GM23338 (cell line): ENCODE measurements around the gene SRPK1. TPM values are rescaled to one million over a fixed set of nuclear protein-coding genes. Genes with fewer than 3 reads are reported as not detected.
A peak's percentile ranks its signal among the peaks of the same experiment; 100 is the strongest.

ENCODE experiments used
- ATAC-seq: fragments of 200-7000 bp; cut with Tn5 transposase; 3 replicates; pipeline ENCODE4 v1.9.1; 2020
- DNase-seq: peaks from one replicate; pipeline ENCODE4 v3.0.0-alpha.2; 2015; ENCODE audit warnings: low spot score
- H2AFZ ChIP-seq: fragments of 200-600 bp; sonication (generic); 2 replicates; pipeline ENCODE4 v1.8.0; 2016; ENCODE audit warnings: antibody characterized with exemption, mild to moderate bottlenecking, moderate library complexity
- H3F3A ChIP-seq: fragments of 200-600 bp; sonication (generic); replicated peaks from 2 replicates; pipeline ENCODE4 v1.8.0; 2017; ENCODE audit warnings: antibody characterized with exemption, mixed run types, low read depth
- H3K27ac ChIP-seq: fragments of 200-600 bp; sonication (generic); 2 replicates; pipeline ENCODE4 v1.6.1; 2016; ENCODE audit warnings: low read depth
- H3K27me3 ChIP-seq: fragments of 200-600 bp; sonication (generic); 2 replicates; pipeline ENCODE4 v1.8.0; 2016; ENCODE audit warnings: mild to moderate bottlenecking, mixed run types, moderate library complexity; ENCODE audit not compliant: insufficient read depth
- H3K36me3 ChIP-seq: fragments of 200-600 bp; sonication (generic); 2 replicates; pipeline ENCODE4 v1.8.0; 2016; ENCODE audit warnings: mild to moderate bottlenecking; ENCODE audit not compliant: insufficient read depth
- H3K4me1 ChIP-seq: fragments of 200-600 bp; sonication (generic); 2 replicates; pipeline ENCODE4 v1.8.0; 2016; ENCODE audit warnings: mild to moderate bottlenecking, moderate library complexity; ENCODE audit not compliant: insufficient read depth
- H3K4me2 ChIP-seq: fragments of 200-600 bp; sonication (generic); 2 replicates; pipeline ENCODE4 v1.7.1; 2017; ENCODE audit warnings: mixed run types
- H3K4me3 ChIP-seq: fragments of 200-600 bp; sonication (generic); 2 replicates; pipeline ENCODE4 v1.6.1; 2016; ENCODE audit warnings: mixed run types
- H3K79me2 ChIP-seq: fragments of 200-600 bp; sonication (generic); replicated peaks from 2 replicates; pipeline ENCODE4 v1.8.0; 2017; ENCODE audit warnings: mild to moderate bottlenecking; ENCODE audit not compliant: insufficient read depth
- H3K9me2 ChIP-seq: fragments of 200-600 bp; sonication (generic); 2 replicates; pipeline ENCODE4 v1.8.0; 2017; ENCODE audit not compliant: insufficient read depth
- H4K20me1 ChIP-seq: fragments of 200-600 bp; sonication (generic); replicated peaks from 2 replicates; pipeline ENCODE4 v1.8.0; 2017; ENCODE audit warnings: mild to moderate bottlenecking; ENCODE audit not compliant: insufficient read depth
- H3K27ac Mint-ChIP-seq: 2 replicates; pipeline ENCODE4 v1.8.0; 2020; ENCODE audit warnings: inconsistent platforms, mild to moderate bottlenecking, moderate library complexity, mixed read lengths
- H3K27me3 Mint-ChIP-seq: 3 replicates; pipeline ENCODE4 v1.8.0; 2022; ENCODE audit warnings: low read depth, mild to moderate bottlenecking, moderate library complexity, mixed read lengths, inconsistent platforms; ENCODE audit not compliant: insufficient read depth, poor library complexity
- H3K36me3 Mint-ChIP-seq: 3 replicates; pipeline ENCODE4 v1.8.0; 2021; ENCODE audit warnings: low read depth, mild to moderate bottlenecking, inconsistent platforms, moderate library complexity, mixed read lengths
- H3K4me1 Mint-ChIP-seq: 3 replicates; pipeline ENCODE4 v1.8.0; 2020; ENCODE audit warnings: mild to moderate bottlenecking, inconsistent platforms, mixed read lengths
- H3K4me3 Mint-ChIP-seq: 3 replicates; pipeline ENCODE4 v1.8.0; 2021; ENCODE audit warnings: moderate library complexity, mild to moderate bottlenecking, inconsistent platforms, mixed read lengths
- H3K9me3 Mint-ChIP-seq: 3 replicates; pipeline ENCODE4 v1.8.0; 2020; ENCODE audit warnings: moderate library complexity, mild to moderate bottlenecking, inconsistent platforms, mixed read lengths
- CREB1 ChIP-seq: fragments of 250-450 bp; sonication (Bioruptor Pico); IDR thresholded peaks from 2 replicates; pipeline ENCODE4 v1.5.0; 2020; ENCODE audit warnings: low read depth, mild to moderate bottlenecking, moderate library complexity
- EZH2 ChIP-seq: fragments of 200-600 bp; sonication (generic); IDR thresholded peaks from one replicate; pipeline ENCODE4 v1.8.0; 2017; ENCODE audit warnings: antibody characterized with exemption, mild to moderate bottlenecking, low read depth; ENCODE audit not compliant: unreplicated experiment
- EZH2phosphoT487 ChIP-seq: fragments of 200-600 bp; sonication (generic); IDR thresholded peaks from one replicate; pipeline ENCODE4 v1.8.1; 2018; ENCODE audit warnings: antibody characterized with exemption; ENCODE audit not compliant: unreplicated experiment
- JUNB ChIP-seq: IDR thresholded peaks from one replicate; pipeline ENCODE4 v1.6.1; 2016; ENCODE audit warnings: antibody characterized with exemption; ENCODE audit not compliant: unreplicated experiment
- POLR2AphosphoS5 ChIP-seq: IDR thresholded peaks from 2 replicates; pipeline ENCODE4 v1.6.1; 2016; ENCODE audit warnings: antibody characterized with exemption, low read depth
- STAT1 ChIP-seq: IDR thresholded peaks from one replicate; pipeline ENCODE4 v1.6.1; 2016; ENCODE audit warnings: antibody characterized with exemption; ENCODE audit not compliant: unreplicated experiment
- ZNF114 ChIP-seq: fragments of 250-450 bp; sonication (Bioruptor Pico); IDR thresholded peaks from 2 replicates; pipeline ENCODE4 v1.5.0; 2020; ENCODE audit warnings: mild to moderate bottlenecking, moderate library complexity
- ZNF331 ChIP-seq: fragments of 250-450 bp; sonication (Bioruptor Pico); IDR thresholded peaks from 2 replicates; pipeline ENCODE4 v1.5.0; 2020; ENCODE audit warnings: low read depth, mild to moderate bottlenecking, moderate library complexity
- ZNF462 ChIP-seq: fragments of 250-450 bp; sonication (Bioruptor Pico); IDR thresholded peaks from 2 replicates; pipeline ENCODE4 v1.5.0; 2020; ENCODE audit warnings: mild to moderate bottlenecking, moderate library complexity
- polyA plus RNA-seq: library from polyadenylated mRNA; unstranded; fragments of >200 nt; fragmentation: Nextera tagmentation; extraction: Ambion mirVana; gene quantifications from 2 replicates; pipeline ENCODE4 v1.2.1, GENCODE V29; 2016
- total RNA-seq: library from RNA; depleted of rRNA; stranded (reverse); fragments of >200 nt; shearing (Covaris generic); gene quantifications from 2 replicates; pipeline ENCODE4 v1.2.3, GENCODE V29; 2014
- TF ChIP-seq, protein P1 (sequence below): IDR thresholded peaks from 2 replicates; pipeline ENCODE4 v1.6.1; 2016; ENCODE audit warnings: antibody characterized with exemption
- TF ChIP-seq, protein P2 (sequence below): IDR thresholded peaks from one replicate; pipeline ENCODE4 v1.6.1; 2018; ENCODE audit warnings: antibody characterized with exemption; ENCODE audit not compliant: unreplicated experiment

SRPK1 gene
- total and polyA plus RNA-seq, 2 experiments from 2014 or later = 175 to 202 TPM

DNA sequence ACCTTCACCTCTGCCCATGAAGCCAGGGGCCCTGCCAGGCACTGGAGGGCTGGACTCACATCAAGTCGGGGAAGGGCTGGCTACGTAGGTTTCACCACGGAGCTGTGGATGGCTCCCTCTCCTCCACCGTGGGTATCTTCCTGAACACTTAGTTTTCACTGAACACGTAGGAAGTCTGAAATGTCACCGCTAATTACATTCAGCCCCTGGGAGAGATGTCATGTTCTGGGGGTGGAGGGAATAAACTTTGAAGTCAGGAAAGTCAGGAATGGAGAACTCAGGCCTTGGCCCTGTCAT is 109.3 kb downstream of the SRPK1 start:
- H3K36me3 Mint-ChIP-seq = no peaks in the 10 kb centered on the region; the same call in 2 of the 3 replicates
- no peak overlapping the region for H3K27ac Mint-ChIP-seq
- H3K27me3 Mint-ChIP-seq = no peaks in the 10 kb centered on the region
- Histone ChIP-seq H3K4me2 (no peak overlapping the region), H3K36me3 (0 out of 2 replicates have a peak, but pooled peaks cover 1% of the 10 kb centered on the region), H4K20me1 (no peaks in the 10 kb centered on the region), H3K4me3 (no peak overlapping the region), H3K27me3 (no peaks in the 10 kb centered on the region), H3K9me2 (no peaks in the 10 kb centered on the region), H3F3A (no peaks in the 10 kb centered on the region), H3K79me2 (no peaks in the 10 kb centered on the region), H3K4me1 (peaks cover 5% of the 10 kb centered on the region; the same call in 1 of the 2 replicates), H2AFZ (0 out of 2 replicates have a peak overlapping the region, but pooled peaks have one; percentile 38), H3K27ac (no peak overlapping the region)
- H3K4me3 Mint-ChIP-seq = no peak overlapping the region
- ATAC-seq = no peak
- H3K4me1 Mint-ChIP-seq = peaks cover 7% of the 10 kb centered on the region
- H3K9me3 Mint-ChIP-seq = peaks cover 4% of the 10 kb centered on the region; the same call in 2 of the 3 replicates
- no peak for TF ChIP-seq JUNB
- TF ChIP-seq ZNF114 (CRISPR knock-in tag) = no peak
- TF ChIP-seq, protein P1, sequence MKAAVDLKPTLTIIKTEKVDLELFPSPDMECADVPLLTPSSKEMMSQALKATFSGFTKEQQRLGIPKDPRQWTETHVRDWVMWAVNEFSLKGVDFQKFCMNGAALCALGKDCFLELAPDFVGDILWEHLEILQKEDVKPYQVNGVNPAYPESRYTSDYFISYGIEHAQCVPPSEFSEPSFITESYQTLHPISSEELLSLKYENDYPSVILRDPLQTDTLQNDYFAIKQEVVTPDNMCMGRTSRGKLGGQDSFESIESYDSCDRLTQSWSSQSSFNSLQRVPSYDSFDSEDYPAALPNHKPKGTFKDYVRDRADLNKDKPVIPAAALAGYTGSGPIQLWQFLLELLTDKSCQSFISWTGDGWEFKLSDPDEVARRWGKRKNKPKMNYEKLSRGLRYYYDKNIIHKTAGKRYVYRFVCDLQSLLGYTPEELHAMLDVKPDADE = no peak
- no peak for TF ChIP-seq ZNF462 (CRISPR knock-in tag)
- no peak for TF ChIP-seq EZH2phosphoT487
- TF ChIP-seq CREB1 (CRISPR knock-in tag) = no peak
- no peak for TF ChIP-seq STAT1
- TF ChIP-seq ZNF331 (CRISPR knock-in tag) = no peak
- no peak for TF ChIP-seq EZH2
- TF ChIP-seq POLR2AphosphoS5 = no peak
- TF ChIP-seq, protein P2, sequence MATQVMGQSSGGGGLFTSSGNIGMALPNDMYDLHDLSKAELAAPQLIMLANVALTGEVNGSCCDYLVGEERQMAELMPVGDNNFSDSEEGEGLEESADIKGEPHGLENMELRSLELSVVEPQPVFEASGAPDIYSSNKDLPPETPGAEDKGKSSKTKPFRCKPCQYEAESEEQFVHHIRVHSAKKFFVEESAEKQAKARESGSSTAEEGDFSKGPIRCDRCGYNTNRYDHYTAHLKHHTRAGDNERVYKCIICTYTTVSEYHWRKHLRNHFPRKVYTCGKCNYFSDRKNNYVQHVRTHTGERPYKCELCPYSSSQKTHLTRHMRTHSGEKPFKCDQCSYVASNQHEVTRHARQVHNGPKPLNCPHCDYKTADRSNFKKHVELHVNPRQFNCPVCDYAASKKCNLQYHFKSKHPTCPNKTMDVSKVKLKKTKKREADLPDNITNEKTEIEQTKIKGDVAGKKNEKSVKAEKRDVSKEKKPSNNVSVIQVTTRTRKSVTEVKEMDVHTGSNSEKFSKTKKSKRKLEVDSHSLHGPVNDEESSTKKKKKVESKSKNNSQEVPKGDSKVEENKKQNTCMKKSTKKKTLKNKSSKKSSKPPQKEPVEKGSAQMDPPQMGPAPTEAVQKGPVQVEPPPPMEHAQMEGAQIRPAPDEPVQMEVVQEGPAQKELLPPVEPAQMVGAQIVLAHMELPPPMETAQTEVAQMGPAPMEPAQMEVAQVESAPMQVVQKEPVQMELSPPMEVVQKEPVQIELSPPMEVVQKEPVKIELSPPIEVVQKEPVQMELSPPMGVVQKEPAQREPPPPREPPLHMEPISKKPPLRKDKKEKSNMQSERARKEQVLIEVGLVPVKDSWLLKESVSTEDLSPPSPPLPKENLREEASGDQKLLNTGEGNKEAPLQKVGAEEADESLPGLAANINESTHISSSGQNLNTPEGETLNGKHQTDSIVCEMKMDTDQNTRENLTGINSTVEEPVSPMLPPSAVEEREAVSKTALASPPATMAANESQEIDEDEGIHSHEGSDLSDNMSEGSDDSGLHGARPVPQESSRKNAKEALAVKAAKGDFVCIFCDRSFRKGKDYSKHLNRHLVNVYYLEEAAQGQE = no peak
- DNase-seq = no peak
